GM19468 (cell line): ENCODE results near the gene FBXL19.
A peak's percentile ranks its signal among the peaks of the same experiment; 100 is the strongest.

ENCODE experiments used
- ATAC-seq: cut with Tn5 transposase; IDR thresholded peaks from one replicate; pipeline ENCODE4 v1.9.1; 2021; ENCODE audit warnings: mild to moderate bottlenecking, moderate library complexity, moderate number of reproducible peaks; ENCODE audit not compliant: unreplicated experiment; ENCODE audit errors: extremely low read depth

The FBXL19 gene

GRCh38 chr16:30958175-30959079 lies 35.1 kb downstream of the FBXL19 start:
- ATAC-seq, result peak; percentile 7

GRCh38 chr16:30961384-30961783 lies 38.0 kb downstream of the FBXL19 start:
- no peak for ATAC-seq

- ATAC-seq, result no peak
Measured at GRCh38 chr16:30963925-30964511, 40.6 kb downstream of the FBXL19 start.

- no peak for ATAC-seq
Measured at GRCh38 chr16:30964574-30965226, 41.3 kb downstream of the FBXL19 start.

- no peak for ATAC-seq
Measured at GRCh38 chr16:30965436-30965835, 42.1 kb downstream of the FBXL19 start.

- ATAC-seq, result no peak
Measured at GRCh38 chr16:30966033-30966619, 42.8 kb downstream of the FBXL19 start.

GRCh38 chr16:30967795-30968194 lies 44.4 kb downstream of the FBXL19 start:
- ATAC-seq, result no peak

- ATAC-seq, result no peak
Measured at GRCh38 chr16:30969246-30969842, 46.0 kb downstream of the FBXL19 start.

GRCh38 chr16:30971298-30971697 lies 47.9 kb downstream of the FBXL19 start:
- no peak for ATAC-seq

GRCh38 chr16:30972872-30973271 lies 49.5 kb downstream of the FBXL19 start:
- ATAC-seq, result no peak

- ATAC-seq, result no peak
Measured at GRCh38 chr16:30974348-30974747, 51.0 kb downstream of the FBXL19 start.

GRCh38 chr16:30976486-30976885 lies 53.1 kb downstream of the FBXL19 start:
- ATAC-seq, result no peak

- ATAC-seq, result no peak
Measured at GRCh38 chr16:30977502-30977901, 54.1 kb downstream of the FBXL19 start.

GRCh38 chr16:30979170-30980022 lies 56.0 kb downstream of the FBXL19 start:
- ATAC-seq, result no peak

- no peak for ATAC-seq
Measured at GRCh38 chr16:30980023-30980371, 56.6 kb downstream of the FBXL19 start.

- ATAC-seq, result no peak
Measured at GRCh38 chr16:30980434-30980833, 57.1 kb downstream of the FBXL19 start.

- no peak for ATAC-seq
Measured at GRCh38 chr16:30980959-30981358, 57.6 kb downstream of the FBXL19 start.

- ATAC-seq, result no peak
Measured at GRCh38 chr16:30982548-30983288, 59.3 kb downstream of the FBXL19 start.
